Neural cell (in vitro differentiated cells): ENCODE data around the gene TMEM117.

Source experiments
- EP300 ChIP-seq: fragments of 450-650 bp; conservative IDR thresholded peaks from 2 replicates; pipeline ENCODE4 v1.6.1; 2014; ENCODE audit warnings: antibody characterized with exemption, mild to moderate bottlenecking, moderate library complexity; ENCODE audit not compliant: poor library complexity, severe bottlenecking
- EZH2 ChIP-seq: fragments of 200-600, 300-800 bp; shearing (Covaris generic), sonication (generic); IDR thresholded peaks from 2 replicates; pipeline ENCODE4 v1.6.1; 2014; ENCODE audit warnings: antibody characterized with exemption, low read length, borderline replicate concordance, mild to moderate bottlenecking; ENCODE audit not compliant: insufficient read depth, poor library complexity, severe bottlenecking
- MXI1 ChIP-seq: fragments of 450-650 bp; conservative IDR thresholded peaks from 2 replicates; pipeline ENCODE4 v1.6.1; 2014; ENCODE audit warnings: antibody characterized with exemption, mild to moderate bottlenecking; ENCODE audit not compliant: poor library complexity, severe bottlenecking
- POLR2AphosphoS5 ChIP-seq: IDR thresholded peaks from 2 replicates; pipeline ENCODE4 v1.6.1; 2012
- RAD21 ChIP-seq: fragments of 450-650 bp; conservative IDR thresholded peaks from 2 replicates; pipeline ENCODE4 v1.6.1; 2014; ENCODE audit warnings: antibody characterized with exemption, mild to moderate bottlenecking, moderate library complexity
- SMC3 ChIP-seq: fragments of 450-650 bp; conservative IDR thresholded peaks from 2 replicates; pipeline ENCODE4 v1.6.1; 2014; ENCODE audit warnings: antibody characterized with exemption, mild to moderate bottlenecking, moderate library complexity; ENCODE audit not compliant: poor library complexity
- TAF1 ChIP-seq: IDR thresholded peaks from 2 replicates; pipeline ENCODE4 v1.6.1; 2012; ENCODE audit warnings: low read depth
- TF ChIP-seq, protein P1 (sequence below): fragments of 450-650 bp; IDR thresholded peaks from 2 replicates; pipeline ENCODE4 v1.5.1; 2014; ENCODE audit warnings: antibody characterized with exemption, mild to moderate bottlenecking, moderate library complexity; ENCODE audit not compliant: poor library complexity, severe bottlenecking

DNA sequence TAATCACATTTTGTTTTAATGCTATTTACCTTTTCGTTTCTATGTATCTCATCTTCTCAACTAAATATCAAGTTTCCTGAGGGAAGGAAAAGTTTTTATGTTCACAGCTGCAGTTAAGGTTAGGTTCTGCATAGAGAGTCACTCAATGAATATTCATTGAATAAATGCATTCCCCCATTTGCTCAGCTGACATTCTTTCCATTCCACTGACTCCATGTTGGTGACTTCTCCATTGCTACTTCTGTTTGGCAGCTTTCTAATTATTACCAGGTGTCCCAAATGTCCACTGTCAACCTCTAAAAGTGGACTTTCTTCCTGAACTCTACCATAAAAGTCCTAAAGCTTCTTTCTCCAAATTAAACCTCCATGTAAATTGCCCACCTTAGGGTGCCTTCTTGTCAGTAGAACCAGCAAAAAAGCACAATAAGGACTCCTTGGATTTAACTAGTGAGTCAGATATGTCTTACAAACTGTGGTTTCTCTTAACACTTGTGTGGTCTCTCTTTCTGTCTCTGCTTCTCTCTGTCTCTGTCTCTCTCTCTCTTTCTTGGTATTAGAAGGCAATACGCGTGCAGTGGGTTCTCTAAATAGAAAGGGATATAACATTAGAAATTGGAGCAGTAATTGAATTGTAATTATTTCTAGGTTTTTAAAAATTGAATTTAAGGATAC lies 85.9 kb downstream of the TMEM117 start:
- TF ChIP-seq MXI1 (no peak), TAF1 (no peak), EP300 (no peak), POLR2AphosphoS5 (no peak), EZH2 (no peak), RAD21 (no peak), SMC3 (no peak)
- TF ChIP-seq, protein P1, sequence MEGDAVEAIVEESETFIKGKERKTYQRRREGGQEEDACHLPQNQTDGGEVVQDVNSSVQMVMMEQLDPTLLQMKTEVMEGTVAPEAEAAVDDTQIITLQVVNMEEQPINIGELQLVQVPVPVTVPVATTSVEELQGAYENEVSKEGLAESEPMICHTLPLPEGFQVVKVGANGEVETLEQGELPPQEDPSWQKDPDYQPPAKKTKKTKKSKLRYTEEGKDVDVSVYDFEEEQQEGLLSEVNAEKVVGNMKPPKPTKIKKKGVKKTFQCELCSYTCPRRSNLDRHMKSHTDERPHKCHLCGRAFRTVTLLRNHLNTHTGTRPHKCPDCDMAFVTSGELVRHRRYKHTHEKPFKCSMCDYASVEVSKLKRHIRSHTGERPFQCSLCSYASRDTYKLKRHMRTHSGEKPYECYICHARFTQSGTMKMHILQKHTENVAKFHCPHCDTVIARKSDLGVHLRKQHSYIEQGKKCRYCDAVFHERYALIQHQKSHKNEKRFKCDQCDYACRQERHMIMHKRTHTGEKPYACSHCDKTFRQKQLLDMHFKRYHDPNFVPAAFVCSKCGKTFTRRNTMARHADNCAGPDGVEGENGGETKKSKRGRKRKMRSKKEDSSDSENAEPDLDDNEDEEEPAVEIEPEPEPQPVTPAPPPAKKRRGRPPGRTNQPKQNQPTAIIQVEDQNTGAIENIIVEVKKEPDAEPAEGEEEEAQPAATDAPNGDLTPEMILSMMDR, result no peak
